AG04449 (cell line): Measurements from ENCODE around the gene FANCC.

Experiments
- CTCF ChIA-PET: fragments of 350-600 bp; formaldehyde crosslinking; extraction: SDS; loops from one replicate; lab custom pipeline; 2021; ENCODE audit warnings: antibody characterized with exemption; lab: Yijun Ruan, JAX
- POLR2A ChIA-PET: fragments of 400-600, 350-600 bp; formaldehyde crosslinking; extraction: SDS; loops from one replicate; lab custom pipeline; 2020; ENCODE audit warnings: antibody characterized with exemption, inconsistent platforms; lab: Yijun Ruan, JAX
- DNase-seq: peaks from one replicate; pipeline ENCODE4 v3.0.0-alpha.2; 2010; ENCODE audit warnings: low read depth, low spot score
- H3K4me3 ChIP-seq: 2 replicates; pipeline ENCODE4 v1.5.1; 2011; ENCODE audit warnings: low read depth, mild to moderate bottlenecking, control low read depth, low read length
- CTCF ChIP-seq: IDR thresholded peaks from one replicate; pipeline ENCODE4 v1.5.1; 2011; ENCODE audit warnings: mild to moderate bottlenecking, moderate library complexity, low read length, control low read depth, inconsistent platforms; ENCODE audit not compliant: insufficient read depth; ENCODE audit errors: missing control alignments

Gene FANCC

GRCh38 chr9:95078511-95078910 is 239.0 kb downstream of the FANCC start:
- no peak for DNase-seq
- CTCF ChIA-PET: no interaction called here

GRCh38 chr9:95077766-95078370 is 239.6 kb downstream of the FANCC start:
- CTCF ChIA-PET: interaction anchor here (3.6 kb wide), 1 partner anchor 53 kb away, joined by 10 read pairs; no protein-coding TSS in a partner anchor
- POLR2A ChIA-PET: no interaction called here
- H3K4me3 ChIP-seq: no peak overlapping the region
- no peak for DNase-seq
- TF ChIP-seq CTCF: no peak

More at GRCh38 chr9:95078511-95078910, 239.0 kb downstream of the FANCC start:
- no peak for TF ChIP-seq CTCF
- POLR2A ChIA-PET: no interaction called here
- H3K4me3 ChIP-seq: no peak overlapping the region

GRCh38 chr9:95077053-95077765 is 240.3 kb downstream of the FANCC start:
- TF ChIP-seq CTCF: no peak
- no peak overlapping the region for H3K4me3 ChIP-seq
- no peak for DNase-seq
- ChIA-PET POLR2A (no interaction called here), CTCF (interaction anchor here (0.7 to 3.6 kb wide), 2 partner anchors 24 to 54 kb away, joined by 3 to 10 read pairs; no protein-coding TSS in a partner anchor)

- CTCF ChIA-PET: interaction anchor here (0.7 to 3.6 kb wide), 2 partner anchors 23 to 55 kb away, joined by 3 to 10 read pairs; no protein-coding TSS in a partner anchor
- POLR2A ChIA-PET: no interaction called here
- no peak for DNase-seq
- no peak for TF ChIP-seq CTCF
- H3K4me3 ChIP-seq: no peak overlapping the region
Observed at GRCh38 chr9:95076696-95077052, 240.8 kb downstream of the FANCC start.

- DNase-seq: no peak
- TF ChIP-seq CTCF: no peak
- H3K4me3 ChIP-seq: no peak overlapping the region
- ChIA-PET POLR2A (no interaction called here), CTCF (interaction anchor here (1.0 to 3.6 kb wide), 3 partner anchors 52 to 407 kb away, joined by 3 to 10 read pairs (median 6); no protein-coding TSS in a partner anchor)
Observed at GRCh38 chr9:95075700-95076099, 241.8 kb downstream of the FANCC start.

- POLR2A ChIA-PET: no interaction called here
- CTCF ChIA-PET: interaction anchor here (2.0 to 3.6 kb wide), 2 partner anchors 53 to 57 kb away, joined by 6 to 10 read pairs; no protein-coding TSS in a partner anchor
- DNase-seq: no peak
- no peak for TF ChIP-seq CTCF
- H3K4me3 ChIP-seq: no peak overlapping the region
Observed at GRCh38 chr9:95074632-95075031, 242.9 kb downstream of the FANCC start.
